Heart left ventricle (tissue), 16 donors: ENCODE results near the gene IRF8. TPM values are rescaled to one million over a fixed set of nuclear protein-coding genes. Genes with fewer than 3 reads are reported as not detected.
A peak's percentile ranks its signal among the peaks of the same experiment; 100 is the strongest.

Experiments
- ATAC-seq, 4 donors: fragments of 200-7000 bp; cut with Tn5 transposase; one replicate each; pipeline ENCODE4 v1.9.1; 2020 to 2022; ENCODE audit warnings: moderate library complexity in 4 of 4, mild to moderate bottlenecking in 3 of 4, moderate number of reproducible peaks in 1 of 4
- DNase-seq, 5 donors: peaks; one replicate each; pipeline ENCODE4 v3.0.0-alpha.2; 2020
- H3K27ac ChIP-seq, 12 donors: fragments of 200-600 bp; sonication (generic) in 4 of 12; one replicate each; pipeline versions ENCODE4 v1.5.0 to v1.8.0; 2016 to 2022; ENCODE audit warnings: mild to moderate bottlenecking in 2 of 12
- H3K27me3 ChIP-seq, 9 donors: fragments of 200-600 bp; sonication (generic) in 2 of 9; one replicate each; pipeline versions ENCODE4 v1.5.1 to v1.8.0; 2016 to 2022; ENCODE audit warnings: mild to moderate bottlenecking in 3 of 9
- H3K36me3 ChIP-seq, 9 donors: fragments of 200-600 bp; sonication (generic) in 2 of 9; one replicate each; pipeline versions ENCODE4 v1.5.0 to v1.8.0; 2018 to 2022; ENCODE audit warnings: mild to moderate bottlenecking in 2 of 9
- H3K4me1 ChIP-seq, 12 donors: fragments of 200-600 bp; sonication (generic) in 4 of 12; one replicate each; pipeline versions ENCODE4 v1.5.0 to v1.8.0; 2016 to 2022; ENCODE audit warnings: mild to moderate bottlenecking in 3 of 12
- H3K4me3 ChIP-seq, 12 donors: fragments of 200-600 bp; sonication (generic) in 4 of 12; one replicate each; pipeline versions ENCODE4 v1.5.0 to v1.8.0; 2017 to 2022; ENCODE audit warnings: mild to moderate bottlenecking in 9 of 12, moderate library complexity in 4 of 12
- H3K9me3 ChIP-seq, 12 donors: fragments of 200-600 bp; sonication (generic) in 4 of 12; one replicate each; pipeline versions ENCODE4 v1.5.0 to v1.8.0; 2016 to 2022; ENCODE audit warnings: mild to moderate bottlenecking in 1 of 12
- POLR2A ChIP-seq, 2 donors: fragments of 450-650 bp; IDR thresholded peaks; one replicate each; pipeline ENCODE4 v1.6.1; 2017; ENCODE audit warnings: antibody characterized with exemption in 2 of 2, mild to moderate bottlenecking in 2 of 2, moderate library complexity in 2 of 2
- WGBS, 4 donors: extraction: QIAGEN DNeasy Blood & Tissue Kit in 2 of 4; methylation state at CpG; one replicate each; pipeline versions ENCODE4 v1.1.5 to v1.1.7; 2013 to 2018; 5-methylcytosine and 5-hydroxymethylcytosine counted together
- intact Hi-C, 10 donors: fragments of 100-400 bp; cut with DNase I; formaldehyde crosslinking; loops; one replicate each; pipeline versions ENCODE4 v1.11.1 to v1.14.2; 2022
- polyA plus RNA-seq, 2 donors: library from polyadenylated mRNA; stranded (reverse); fragments of 200-250 nt; gene quantifications; one replicate each; pipeline ENCODE4 v1.2.3, GENCODE V29; 2013
- total RNA-seq, 9 donors: library from RNA; depleted of rRNA in 2 of 9; stranded (reverse); fragments of >200 nt in 2 of 9; fragmentation: NEBNext Ultra II Directional in 3 of 9; extraction: Animal tissue kit (Norgen Biotek cat#: 25700) in 3 of 9; gene quantifications; one replicate each; pipeline versions ENCODE4 v1.1.0 to v1.2.4, GENCODE V29; 2016 to 2023
- TF ChIP-seq, protein P1 (sequence below), 12 donors: fragments of 200-600 bp; sonication (generic) in 4 of 12; IDR thresholded peaks; one replicate each; pipeline versions ENCODE4 v1.5.0 to v1.8.0; 2018 to 2022; ENCODE audit warnings: antibody characterized with exemption in 12 of 12, mild to moderate bottlenecking in 5 of 12
- donor health status: ischemic (EF 13 %, LVEDD 7.1; RV severe dilation, severe dysfunction).
- donor health status: healthy with polysubstance abuse.
- donor health status: DM: no; HTN: yes; CAD: no.
- donor health status: DM: no; HTN: no; CAD: no.
- donor health status: ischemic (EF 25% LVEDD 6.9; RV normal size, moderate dysfunction).
- donor health status: ischemic (EF 25% LVEDD 5.7; RV mildly dilated, moderate dysfunction).
- donor health status: healthy.
- donor health status: DM: yes; HTN: yes; CAD: no.
- donor health status: ischemic (EF 35%, LVEDD 5.7; RV mildly dilated, moderate dysfunction).
- donor health status: nonischemic (EF 11% LVEDD 7.7; RV severe dilation, severe dysfunction).
- donor health status: DM: yes; HTN: yes; CAD: no.
- donor health status: PGD.
- donor health status: ischemic (EF 29% LVEDD 5.4; RV normal size, mild dysfunction).
- donor health status: nonischemic (EF 23%, LVEDD 6.1; RV moderate dilation, normal function).

Gene IRF8
- total and polyA plus RNA-seq, 11 donors: 1.0 to 31.8 (median 3.1) TPM

DNA sequence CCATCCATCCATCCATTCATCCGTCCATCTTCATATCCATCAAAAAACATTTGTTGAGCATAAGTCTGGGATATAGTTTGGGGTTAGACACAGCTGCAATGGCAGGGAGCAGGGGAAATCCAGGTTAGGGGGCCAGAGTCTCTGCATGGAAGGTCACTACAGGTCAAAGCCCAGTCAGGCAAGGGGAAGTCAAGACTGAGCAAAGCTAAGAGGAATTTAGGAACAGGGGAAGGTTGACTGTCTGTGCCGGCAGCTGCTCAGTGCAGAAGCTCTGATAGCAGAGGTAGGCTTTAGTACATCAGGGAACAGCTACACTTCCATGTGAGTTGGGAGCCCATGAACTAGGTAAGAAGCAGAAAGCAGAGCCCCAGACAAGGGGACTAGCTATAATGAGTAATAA lies 68.1 kb downstream of the IRF8 start:
- DNase-seq (no peak), ATAC-seq (no peak)
- intact Hi-C loops: loop anchor here in 1 of 10 donors (5.0 kb wide), 1 partner anchor 70 kb away; the partner anchor contains the start of gene IRF8
- Histone ChIP-seq H3K4me1 (peaks cover 0 to 17% (median 3%) of the 10 kb centered on the region in 12 donors), H3K4me3 (no peak overlapping the region), H3K27me3 (peaks cover 0 to 10% (median 0%) of the 10 kb centered on the region in 9 donors), H3K27ac (no peak overlapping the region), H3K9me3 (no peaks in the 10 kb centered on the region), H3K36me3 (no peaks in the 10 kb centered on the region)
- TF ChIP-seq, protein P1, sequence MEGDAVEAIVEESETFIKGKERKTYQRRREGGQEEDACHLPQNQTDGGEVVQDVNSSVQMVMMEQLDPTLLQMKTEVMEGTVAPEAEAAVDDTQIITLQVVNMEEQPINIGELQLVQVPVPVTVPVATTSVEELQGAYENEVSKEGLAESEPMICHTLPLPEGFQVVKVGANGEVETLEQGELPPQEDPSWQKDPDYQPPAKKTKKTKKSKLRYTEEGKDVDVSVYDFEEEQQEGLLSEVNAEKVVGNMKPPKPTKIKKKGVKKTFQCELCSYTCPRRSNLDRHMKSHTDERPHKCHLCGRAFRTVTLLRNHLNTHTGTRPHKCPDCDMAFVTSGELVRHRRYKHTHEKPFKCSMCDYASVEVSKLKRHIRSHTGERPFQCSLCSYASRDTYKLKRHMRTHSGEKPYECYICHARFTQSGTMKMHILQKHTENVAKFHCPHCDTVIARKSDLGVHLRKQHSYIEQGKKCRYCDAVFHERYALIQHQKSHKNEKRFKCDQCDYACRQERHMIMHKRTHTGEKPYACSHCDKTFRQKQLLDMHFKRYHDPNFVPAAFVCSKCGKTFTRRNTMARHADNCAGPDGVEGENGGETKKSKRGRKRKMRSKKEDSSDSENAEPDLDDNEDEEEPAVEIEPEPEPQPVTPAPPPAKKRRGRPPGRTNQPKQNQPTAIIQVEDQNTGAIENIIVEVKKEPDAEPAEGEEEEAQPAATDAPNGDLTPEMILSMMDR (IDR thresholded peaks at IDR 0.05): no peak
- TF ChIP-seq POLR2A (IDR thresholded peaks at IDR 0.05): no peak
- 15 to 56% (median 54%) methylated on average over 2 of the region's 2 CpGs for WGBS, 4 donors

DNA sequence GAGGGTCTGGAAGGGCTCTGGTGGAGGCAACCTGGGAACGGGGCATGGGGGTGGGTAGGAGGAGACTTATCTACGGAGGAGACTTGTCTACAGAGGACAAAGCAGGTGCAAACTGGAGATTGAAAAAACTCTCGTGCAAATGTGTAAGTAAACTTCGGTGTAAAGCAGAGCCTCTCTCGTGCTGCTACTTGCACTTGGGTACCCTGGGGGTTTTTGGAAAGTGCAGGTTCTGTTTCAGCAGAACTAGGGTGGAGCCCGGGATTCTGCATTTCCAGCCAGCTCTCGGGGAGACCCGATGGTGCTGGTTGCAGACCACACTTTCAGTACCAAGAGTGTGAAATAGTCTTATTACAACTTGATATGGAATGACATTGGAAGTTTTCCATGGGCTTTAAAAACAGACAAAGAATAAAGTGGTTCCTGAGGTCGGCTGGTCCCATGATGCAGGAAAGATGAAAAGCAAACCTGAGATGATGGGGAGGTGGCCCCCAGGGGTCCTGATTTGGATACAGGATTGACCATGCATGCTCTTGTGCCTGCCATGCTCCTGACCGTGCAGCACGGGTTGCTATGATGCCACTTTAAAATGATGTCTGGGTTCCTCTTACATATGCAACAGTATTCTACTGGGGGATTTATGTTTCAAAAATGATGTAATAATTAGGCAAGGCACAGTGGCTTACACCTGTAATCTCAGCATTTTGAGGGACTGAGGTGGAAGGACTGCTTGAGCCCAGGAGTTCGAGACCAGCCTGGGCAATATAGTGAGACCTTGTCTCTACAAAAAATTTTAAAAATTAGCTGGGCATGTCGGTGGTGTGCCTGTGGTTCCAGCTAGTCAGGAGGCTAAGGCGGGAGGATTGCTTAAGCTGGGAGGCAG lies 69.3 kb downstream of the IRF8 start:
- no peak for TF ChIP-seq POLR2A (IDR thresholded peaks at IDR 0.05)
- TF ChIP-seq, protein P1 (IDR thresholded peaks at IDR 0.05): no peak
- ATAC-seq (no peak), DNase-seq (peak in 1 of 5 donors; percentile 35)
- no peak overlapping the region for H3K27ac ChIP-seq
- 79 to 86% (median 83%) methylated on average over 14 of the region's 14 CpGs for WGBS, 4 donors
- peaks cover 0 to 10% (median 0%) of the 10 kb centered on the region in 9 donors for H3K27me3 ChIP-seq
- no peaks in the 10 kb centered on the region for H3K9me3 ChIP-seq
- H3K36me3 ChIP-seq: no peaks in the 10 kb centered on the region
- no peak overlapping the region for H3K4me3 ChIP-seq
- H3K4me1 ChIP-seq: peaks cover 0 to 14% (median 3%) of the 10 kb centered on the region in 12 donors
- intact Hi-C loops: loop anchor here in 1 of 10 donors (5.0 kb wide), 1 partner anchor 71 kb away; the partner anchor contains the start of gene IRF8

DNA sequence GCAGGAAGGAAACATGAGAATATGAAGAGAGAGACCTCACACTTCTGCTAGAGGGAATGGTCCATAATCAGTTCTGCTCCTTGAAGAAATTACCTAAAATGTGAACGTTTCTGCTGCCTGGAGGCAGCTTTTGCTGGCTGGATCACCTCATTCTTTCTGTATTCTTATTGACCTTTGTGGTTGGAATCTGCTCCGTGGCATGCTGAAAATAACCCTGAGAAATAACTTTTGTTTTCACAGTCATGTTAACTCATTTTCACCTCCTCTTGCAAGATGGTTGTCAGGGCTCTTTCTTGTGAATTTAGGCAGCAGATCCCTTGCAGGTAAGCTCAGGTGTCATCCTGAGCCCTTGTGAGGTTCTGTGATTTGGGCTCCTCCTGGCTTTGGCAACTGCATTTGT lies 70.2 kb downstream of the IRF8 start:
- Histone ChIP-seq H3K36me3 (no peaks in the 10 kb centered on the region), H3K4me1 (peaks cover 0 to 6% (median under 1%) of the 10 kb centered on the region in 12 donors), H3K27ac (no peak overlapping the region), H3K4me3 (no peak overlapping the region), H3K9me3 (no peaks in the 10 kb centered on the region), H3K27me3 (peaks cover 0 to 10% (median 0%) of the 10 kb centered on the region in 9 donors)
- DNase-seq (no peak), ATAC-seq (no peak)
- 10 to 35% (median 19%) methylated on average over 2 of the region's 2 CpGs for WGBS, 4 donors
- no peak for TF ChIP-seq POLR2A (IDR thresholded peaks at IDR 0.05)
- TF ChIP-seq, protein P1 (IDR thresholded peaks at IDR 0.05): no peak
- intact Hi-C loops: loop anchor here in 1 of 10 donors (5.0 kb wide), 1 partner anchor 72 kb away; the partner anchor contains the start of gene IRF8

DNA sequence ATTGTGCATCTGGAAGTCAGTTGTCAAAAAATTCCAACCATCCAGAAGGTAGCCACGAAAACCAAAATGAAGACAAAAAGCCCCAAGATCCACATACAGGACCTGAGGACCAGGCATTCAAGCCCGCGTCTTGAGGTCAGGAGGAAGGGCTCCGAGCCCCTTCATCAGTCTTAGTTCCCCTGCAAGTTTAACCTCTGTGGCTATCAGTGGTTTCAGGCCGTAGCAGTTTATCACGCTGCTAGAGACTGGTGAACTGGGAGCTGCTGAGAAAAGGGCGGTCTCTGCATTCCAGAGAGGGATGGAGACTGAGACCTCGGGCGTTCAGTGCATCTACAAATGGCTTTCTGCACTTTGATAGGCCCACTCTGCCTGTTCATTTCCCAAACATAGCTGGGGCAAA lies 70.6 kb downstream of the IRF8 start:
- Histone ChIP-seq H3K9me3 (no peaks in the 10 kb centered on the region), H3K4me1 (peaks cover 0 to 3% (median 0%) of the 10 kb centered on the region in 12 donors), H3K36me3 (no peaks in the 10 kb centered on the region), H3K27ac (no peak overlapping the region), H3K27me3 (peaks cover 0 to 10% (median 0%) of the 10 kb centered on the region in 9 donors), H3K4me3 (no peak overlapping the region)
- TF ChIP-seq POLR2A (IDR thresholded peaks at IDR 0.05): no peak
- TF ChIP-seq, protein P1 (IDR thresholded peaks at IDR 0.05): no peak
- intact Hi-C loops: loop anchor here in 1 of 10 donors (5.0 kb wide), 1 partner anchor 72 kb away; the partner anchor contains the start of gene IRF8
- ATAC-seq (no peak), DNase-seq (no peak)
- 44 to 58% (median 46%) methylated on average over 9 of the region's 9 CpGs for WGBS, 4 donors
